Measurements from ENCODE around the gene RPS2.
"Not testable (repeated sequence)": the region's sequence is repeated elsewhere in the genome, so short reads cannot be mapped to it uniquely, and the experiment has no call there.

The RPS2 gene

DNA sequence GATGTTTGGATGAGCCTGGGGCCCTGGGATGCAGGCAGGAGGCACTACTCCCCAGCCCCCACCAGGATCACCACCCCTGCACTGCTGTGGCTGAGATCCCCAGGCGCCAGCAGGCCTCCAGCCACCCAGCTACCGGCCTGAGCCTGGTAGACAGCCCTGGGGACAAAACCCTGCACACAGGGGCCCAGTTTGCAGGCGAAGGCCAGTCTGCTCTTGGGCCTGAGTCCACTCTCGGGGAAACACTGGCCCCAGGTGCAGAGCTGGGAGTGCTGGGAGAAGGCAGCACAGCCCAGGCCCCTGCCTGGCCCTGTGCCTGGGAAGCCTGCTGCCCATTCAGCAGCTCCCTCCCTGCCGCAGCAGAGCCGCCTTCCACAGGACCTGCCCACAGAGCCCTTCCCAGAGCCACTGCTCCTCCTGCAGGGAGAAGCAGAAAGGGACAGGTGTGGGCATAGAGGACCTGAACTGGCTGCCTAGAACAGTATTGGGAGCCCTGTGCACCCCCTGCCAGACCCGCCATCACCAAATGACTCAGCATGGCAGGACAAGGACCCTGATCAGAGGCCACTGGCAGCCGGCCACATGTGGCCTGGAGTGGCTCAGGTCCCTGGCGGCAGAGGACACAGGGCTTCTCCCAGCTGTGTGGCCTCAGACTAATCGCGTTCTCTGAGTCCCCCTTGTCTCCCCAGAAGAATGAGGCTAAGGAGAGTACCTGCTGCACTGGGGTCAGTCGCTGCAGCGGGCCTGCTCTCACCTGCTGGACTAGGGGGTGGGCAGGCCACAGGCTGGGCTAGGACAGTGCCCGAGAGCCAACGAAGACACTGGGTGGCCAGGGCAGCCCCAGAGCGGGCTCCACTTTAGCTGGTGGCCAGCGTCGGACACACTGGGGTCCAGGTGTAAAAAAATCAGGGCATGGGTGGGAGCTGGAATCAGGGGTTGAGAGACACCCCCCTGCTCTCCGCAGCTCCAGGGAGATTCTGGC, 32.3 kb downstream of the RPS2 start:
- no peak overlapping the region for H3K4me3 ChIP-seq
- H4K20me1 ChIP-seq = no peaks in the 10 kb centered on the region
- H3K4me1 ChIP-seq = peaks cover 22% of the 10 kb centered on the region; the same call in 1 of the 2 replicates
- no peak for TF ChIP-seq Cebpa-rat (IDR thresholded peaks at IDR 0.05)
- 0 out of 2 replicates have a peak, but pooled peaks cover 8% of the 10 kb centered on the region for H3K36me3 ChIP-seq
- peak overlapping the region; percentile 14; the same call in 1 of the 2 replicates for H3K4me2 ChIP-seq
- peak overlapping the region; percentile 9; the same call in 1 of the 2 replicates for H3K27ac ChIP-seq
- no peak overlapping the region for H3K9ac ChIP-seq
- no peaks in the 10 kb centered on the region for H3K9me3 ChIP-seq
- no peaks in the 10 kb centered on the region for H3K27me3 ChIP-seq

DNA sequence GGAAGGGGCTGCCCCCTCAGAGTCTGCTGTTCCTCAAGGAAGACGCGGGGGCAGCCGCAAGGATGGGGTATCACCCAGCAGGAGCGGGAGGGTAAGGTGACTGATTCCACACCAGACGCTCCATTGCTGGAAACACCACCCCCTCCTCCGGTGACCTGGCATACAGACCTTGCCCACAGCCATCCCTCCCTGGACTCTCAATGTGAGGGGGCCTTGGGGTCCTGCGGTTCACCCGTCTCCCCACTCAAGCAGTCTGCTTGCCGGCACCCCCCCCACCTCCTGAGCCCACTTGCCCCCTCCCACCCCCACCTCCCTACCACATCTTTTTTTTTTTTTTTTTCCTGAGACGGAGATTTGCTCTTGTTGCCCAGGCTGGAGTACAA, 34.3 kb downstream of the RPS2 start:
- Histone ChIP-seq H3K27me3 (no peaks in the 10 kb centered on the region), H3K27ac (peak overlapping the region; percentile 71), H3K4me2 (peak overlapping the region; percentile 85; the same call in 1 of the 2 replicates), H4K20me1 (no peaks in the 10 kb centered on the region), H3K9ac (no peak overlapping the region; the same call in 1 of the 2 replicates), H3K4me3 (no peak overlapping the region), H3K4me1 (peaks cover 22% of the 10 kb centered on the region; the same call in 1 of the 2 replicates), H3K36me3 (no peaks in the 10 kb centered on the region), H3K9me3 (no peaks in the 10 kb centered on the region)
- no peak for TF ChIP-seq Cebpa-rat (IDR thresholded peaks at IDR 0.05)

- H3K9me3 ChIP-seq = no peaks in the 10 kb centered on the region
- peak overlapping the region; percentile 69; the same call in 1 of the 2 replicates for H3K9ac ChIP-seq
- peaks cover 1% of the 10 kb centered on the region for H3K27me3 ChIP-seq
- H3K36me3 ChIP-seq = no peaks in the 10 kb centered on the region
- H3K4me1 ChIP-seq = peaks cover 22% of the 10 kb centered on the region; the same call in 1 of the 2 replicates
- peak overlapping the region; percentile 85 for H3K4me2 ChIP-seq
- peak overlapping the region; percentile 68 for H3K4me3 ChIP-seq
- no peaks in the 10 kb centered on the region for H4K20me1 ChIP-seq
- no peak for TF ChIP-seq Cebpa-rat (IDR thresholded peaks at IDR 0.05)
- peak overlapping the region; percentile 71 for H3K27ac ChIP-seq
These were observed 34.9 kb downstream of the RPS2 start for GRCh38 chr16:1929578-1930337.

GRCh38 chr16:1929105-1929504, 35.5 kb downstream of the RPS2 start:
- peak overlapping the region; percentile 68 for H3K4me3 ChIP-seq
- peak overlapping the region; percentile 69; the same call in 1 of the 2 replicates for H3K9ac ChIP-seq
- H3K4me1 ChIP-seq = peaks cover 22% of the 10 kb centered on the region; the same call in 1 of the 2 replicates
- no peaks in the 10 kb centered on the region for H3K36me3 ChIP-seq
- H3K27me3 ChIP-seq = peaks cover 8% of the 10 kb centered on the region
- no peaks in the 10 kb centered on the region for H4K20me1 ChIP-seq
- H3K9me3 ChIP-seq = no peaks in the 10 kb centered on the region
- peak overlapping the region; percentile 85 for H3K4me2 ChIP-seq
- no peak for TF ChIP-seq Cebpa-rat (IDR thresholded peaks at IDR 0.05)
- peak overlapping the region; percentile 67 for H3K27ac ChIP-seq

- TF ChIP-seq Cebpa-rat (IDR thresholded peaks at IDR 0.05) = no peak
- no peaks in the 10 kb centered on the region for H3K36me3 ChIP-seq
- peaks cover 36% of the 10 kb centered on the region for H3K27me3 ChIP-seq
- H4K20me1 ChIP-seq = no peaks in the 10 kb centered on the region
- no peak overlapping the region for H3K9ac ChIP-seq
- no peak overlapping the region for H3K4me3 ChIP-seq
- H3K9me3 ChIP-seq = no peaks in the 10 kb centered on the region
- H3K4me2 ChIP-seq = no peak overlapping the region
- H3K4me1 ChIP-seq = peaks cover 20% of the 10 kb centered on the region; the same call in 1 of the 2 replicates
- no peak overlapping the region for H3K27ac ChIP-seq
These were observed 38.4 kb downstream of the RPS2 start for GRCh38 chr16:1926271-1926670.

DNA sequence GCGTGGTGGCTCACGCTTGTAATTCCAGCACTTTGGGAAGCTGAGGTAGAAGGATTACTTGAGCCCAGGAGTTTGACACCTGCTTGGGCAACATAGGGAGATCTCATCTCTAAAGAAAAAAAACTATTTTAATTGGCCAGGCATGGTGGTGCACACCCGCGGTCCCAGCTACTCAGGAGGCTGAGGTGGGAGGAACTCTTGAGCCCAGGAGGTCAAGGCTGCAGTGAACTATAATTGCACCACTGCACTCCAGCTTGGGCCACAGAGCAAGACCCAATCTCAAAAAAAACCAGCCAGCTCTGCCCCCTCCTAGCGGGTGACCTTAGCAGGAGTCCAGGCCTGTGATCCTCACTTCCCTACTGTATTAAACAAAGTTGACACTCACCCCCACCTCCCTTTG, 40.5 kb downstream of the RPS2 start:
- H3K27ac ChIP-seq = no peak overlapping the region
- no peak for TF ChIP-seq Cebpa-rat (IDR thresholded peaks at IDR 0.05)
- H3K27me3 ChIP-seq = peaks cover 58% of the 10 kb centered on the region
- no peaks in the 10 kb centered on the region for H3K9me3 ChIP-seq
- H3K4me1 ChIP-seq = 0 out of 2 replicates have a peak, but pooled peaks cover 12% of the 10 kb centered on the region
- H3K4me3 ChIP-seq = no peak overlapping the region
- H3K36me3 ChIP-seq = no peaks in the 10 kb centered on the region
- H3K4me2 ChIP-seq = peak overlapping the region; percentile 12; the same call in 1 of the 2 replicates
- H3K9ac ChIP-seq = no peak overlapping the region
- H4K20me1 ChIP-seq = peaks cover 17% of the 10 kb centered on the region; the same call in 1 of the 2 replicates

DNA sequence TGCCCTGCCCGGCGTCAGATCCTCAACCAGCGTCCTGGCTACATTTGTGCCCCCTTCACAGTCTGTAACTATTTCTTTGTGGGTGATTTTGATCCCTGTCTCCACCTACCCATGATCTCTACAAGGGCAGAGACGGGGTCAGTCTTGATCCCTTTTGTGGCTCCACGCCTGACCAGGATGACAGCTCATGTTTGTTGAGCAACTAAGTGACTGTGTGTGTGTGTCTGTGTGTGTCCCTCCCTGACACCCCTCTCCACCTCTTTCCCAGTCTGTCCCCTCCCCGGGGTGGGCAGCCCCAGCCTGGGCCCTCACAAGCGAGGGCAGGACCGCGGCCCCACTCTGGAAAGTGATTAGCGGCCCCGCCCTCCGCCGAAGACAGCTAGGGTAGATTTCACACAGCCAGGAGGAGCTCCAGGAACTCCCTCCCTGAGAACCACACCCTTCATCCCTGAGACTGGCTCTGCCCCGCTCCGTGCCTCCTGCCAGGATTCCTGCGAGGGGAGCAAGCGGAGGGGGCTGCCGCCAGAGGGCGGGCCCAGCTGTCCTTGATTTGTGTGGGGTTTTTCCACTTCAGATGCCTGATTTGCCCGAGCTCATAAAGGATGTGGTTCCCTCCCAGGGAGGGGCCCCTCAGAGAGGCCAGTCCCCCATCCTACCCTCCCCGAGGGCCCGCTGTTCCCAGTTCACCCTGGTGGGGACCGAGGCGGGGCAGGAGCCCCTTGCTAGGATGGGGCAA, 41.2 kb downstream of the RPS2 start:
- Histone ChIP-seq H3K4me3 (no peak overlapping the region), H3K4me1 (0 out of 2 replicates have a peak, but pooled peaks cover 7% of the 10 kb centered on the region), H3K27me3 (peaks cover 64% of the 10 kb centered on the region), H4K20me1 (peaks cover 22% of the 10 kb centered on the region; the same call in 1 of the 2 replicates), H3K4me2 (peak overlapping the region; percentile 12; the same call in 1 of the 2 replicates), H3K9ac (no peak overlapping the region), H3K36me3 (no peaks in the 10 kb centered on the region), H3K9me3 (no peaks in the 10 kb centered on the region), H3K27ac (no peak overlapping the region)
- TF ChIP-seq Cebpa-rat (IDR thresholded peaks at IDR 0.05) = no peak

GRCh38 chr16:1922357-1922756, 42.3 kb downstream of the RPS2 start:
- Histone ChIP-seq H3K4me1 (0 out of 2 replicates have a peak, but pooled peaks cover 7% of the 10 kb centered on the region), H3K9ac (no peak overlapping the region), H3K27me3 (peaks cover 75% of the 10 kb centered on the region), H3K27ac (no peak overlapping the region), H3K36me3 (no peaks in the 10 kb centered on the region), H3K4me3 (no peak overlapping the region), H3K9me3 (no peaks in the 10 kb centered on the region), H4K20me1 (peaks cover 27% of the 10 kb centered on the region; the same call in 1 of the 2 replicates), H3K4me2 (no peak overlapping the region)
- no peak for TF ChIP-seq Cebpa-rat (IDR thresholded peaks at IDR 0.05)

- Histone ChIP-seq H3K27me3 (peaks cover 92% of the 10 kb centered on the region), H3K9me3 (no peaks in the 10 kb centered on the region), H3K4me2 (no peak overlapping the region), H3K36me3 (no peaks in the 10 kb centered on the region), H3K9ac (no peak overlapping the region), H3K4me3 (no peak overlapping the region), H3K4me1 (0 out of 2 replicates have a peak, but pooled peaks cover 7% of the 10 kb centered on the region), H4K20me1 (peaks cover 38% of the 10 kb centered on the region; the same call in 1 of the 2 replicates), H3K27ac (no peak overlapping the region)
- TF ChIP-seq Cebpa-rat (IDR thresholded peaks at IDR 0.05) = no peak
These were observed 43.9 kb downstream of the RPS2 start for GRCh38 chr16:1920727-1921171.

DNA sequence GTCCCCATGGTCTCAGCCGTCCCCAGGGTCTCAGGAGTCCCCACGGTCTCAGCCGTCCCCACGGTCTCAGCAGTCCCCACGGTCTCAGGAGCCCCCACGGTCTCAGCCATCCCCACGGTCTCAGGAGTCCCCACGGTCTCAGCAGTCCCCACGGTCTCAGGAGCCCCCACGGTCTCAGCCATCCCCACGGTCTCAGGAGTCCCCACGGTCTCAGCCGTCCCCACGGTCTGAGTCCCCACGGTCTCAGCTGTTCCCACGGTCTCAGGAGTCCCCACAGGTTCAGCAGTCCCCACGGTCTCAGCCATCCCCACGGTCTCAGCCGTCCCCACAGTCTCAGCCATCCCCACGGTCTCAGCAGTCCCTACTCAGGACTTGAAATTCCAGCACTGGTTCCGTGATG, 44.5 kb downstream of the RPS2 start:
- not testable (repeated sequence) for H3K4me2 ChIP-seq, H3K27ac ChIP-seq

More for the DNA sequence above, 44.5 kb downstream of the RPS2 start:
- not testable (repeated sequence) for H3K4me3 ChIP-seq, H3K9ac ChIP-seq, H3K9me3 ChIP-seq, H3K36me3 ChIP-seq, H3K4me1 ChIP-seq
- H3K27me3 ChIP-seq = peaks cover 98% of the 10 kb centered on the region
- H4K20me1 ChIP-seq = peaks cover 40% of the 10 kb centered on the region; the same call in 1 of the 2 replicates
